Measurements from ENCODE around the gene RANBP3. TPM values are rescaled to one million over a fixed set of nuclear protein-coding genes. Genes with fewer than 3 reads are reported as not detected.
"Not testable (repeated sequence)": the region's sequence is repeated elsewhere in the genome, so short reads cannot be mapped to it uniquely, and the experiment has no call there.

RANBP3 gene
- total RNA-seq, 1 donor from 2014 or later = 76.1 TPM

- no peak for DNase-seq (ENCODE audit: low read depth)
- Histone ChIP-seq H3K27me3 (ENCODE audit: control insufficient read depth, insufficient read depth, low read length) (no peaks in the 10 kb centered on the region), H3K4me3 (ENCODE audit: low read depth, low read length) (no peak overlapping the region), H3K36me3 (ENCODE audit: control insufficient read depth, insufficient read depth, low read length) (no peaks in the 10 kb centered on the region)
- TF ChIP-seq, protein P1, sequence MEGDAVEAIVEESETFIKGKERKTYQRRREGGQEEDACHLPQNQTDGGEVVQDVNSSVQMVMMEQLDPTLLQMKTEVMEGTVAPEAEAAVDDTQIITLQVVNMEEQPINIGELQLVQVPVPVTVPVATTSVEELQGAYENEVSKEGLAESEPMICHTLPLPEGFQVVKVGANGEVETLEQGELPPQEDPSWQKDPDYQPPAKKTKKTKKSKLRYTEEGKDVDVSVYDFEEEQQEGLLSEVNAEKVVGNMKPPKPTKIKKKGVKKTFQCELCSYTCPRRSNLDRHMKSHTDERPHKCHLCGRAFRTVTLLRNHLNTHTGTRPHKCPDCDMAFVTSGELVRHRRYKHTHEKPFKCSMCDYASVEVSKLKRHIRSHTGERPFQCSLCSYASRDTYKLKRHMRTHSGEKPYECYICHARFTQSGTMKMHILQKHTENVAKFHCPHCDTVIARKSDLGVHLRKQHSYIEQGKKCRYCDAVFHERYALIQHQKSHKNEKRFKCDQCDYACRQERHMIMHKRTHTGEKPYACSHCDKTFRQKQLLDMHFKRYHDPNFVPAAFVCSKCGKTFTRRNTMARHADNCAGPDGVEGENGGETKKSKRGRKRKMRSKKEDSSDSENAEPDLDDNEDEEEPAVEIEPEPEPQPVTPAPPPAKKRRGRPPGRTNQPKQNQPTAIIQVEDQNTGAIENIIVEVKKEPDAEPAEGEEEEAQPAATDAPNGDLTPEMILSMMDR (IDR thresholded peaks at IDR 0.05; ENCODE audit: insufficient read depth, low read length, poor library complexity, severe bottlenecking) = no peak
Observed at GRCh38 chr19:5964816-5965565, 12.9 kb downstream of the RANBP3 start.

DNA sequence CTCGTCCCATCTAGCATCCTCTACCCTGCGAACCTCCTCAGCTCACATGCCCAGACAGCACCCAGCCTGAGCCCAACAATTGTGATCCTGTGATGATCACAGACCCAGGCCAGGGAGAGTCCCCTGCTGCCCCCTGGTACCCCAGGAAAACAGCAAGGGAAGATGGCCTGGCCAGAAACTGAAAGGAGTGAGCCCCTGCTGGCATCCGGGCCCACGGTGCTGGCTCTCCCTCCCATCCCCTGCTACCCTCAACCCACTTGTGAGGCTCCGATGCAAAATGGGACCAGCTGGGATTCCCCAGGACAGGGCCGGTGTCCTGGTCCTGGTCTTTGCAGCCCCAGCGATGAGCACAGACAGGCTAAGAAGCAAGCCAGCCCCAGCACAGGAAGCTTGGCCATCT, 14.1 kb downstream of the RANBP3 start:
- H3K36me3 ChIP-seq (ENCODE audit: control insufficient read depth, insufficient read depth, low read length) = no peaks in the 10 kb centered on the region
- no peak for DNase-seq (ENCODE audit: low read depth)
- no peak overlapping the region for H3K4me3 ChIP-seq (ENCODE audit: low read depth, low read length)
- TF ChIP-seq, protein P1 (IDR thresholded peaks at IDR 0.05; ENCODE audit: insufficient read depth, low read length, poor library complexity, severe bottlenecking) = no peak
- H3K27me3 ChIP-seq (ENCODE audit: control insufficient read depth, insufficient read depth, low read length) = no peaks in the 10 kb centered on the region

- H3K4me3 ChIP-seq (ENCODE audit: low read depth, low read length); H3K27me3 ChIP-seq (ENCODE audit: control insufficient read depth, insufficient read depth, low read length); DNase-seq (ENCODE audit: low read depth); H3K36me3 ChIP-seq (ENCODE audit: control insufficient read depth, insufficient read depth, low read length): not testable (repeated sequence)
Observed at GRCh38 chr19:5963259-5963658, 14.7 kb downstream of the RANBP3 start.

DNA sequence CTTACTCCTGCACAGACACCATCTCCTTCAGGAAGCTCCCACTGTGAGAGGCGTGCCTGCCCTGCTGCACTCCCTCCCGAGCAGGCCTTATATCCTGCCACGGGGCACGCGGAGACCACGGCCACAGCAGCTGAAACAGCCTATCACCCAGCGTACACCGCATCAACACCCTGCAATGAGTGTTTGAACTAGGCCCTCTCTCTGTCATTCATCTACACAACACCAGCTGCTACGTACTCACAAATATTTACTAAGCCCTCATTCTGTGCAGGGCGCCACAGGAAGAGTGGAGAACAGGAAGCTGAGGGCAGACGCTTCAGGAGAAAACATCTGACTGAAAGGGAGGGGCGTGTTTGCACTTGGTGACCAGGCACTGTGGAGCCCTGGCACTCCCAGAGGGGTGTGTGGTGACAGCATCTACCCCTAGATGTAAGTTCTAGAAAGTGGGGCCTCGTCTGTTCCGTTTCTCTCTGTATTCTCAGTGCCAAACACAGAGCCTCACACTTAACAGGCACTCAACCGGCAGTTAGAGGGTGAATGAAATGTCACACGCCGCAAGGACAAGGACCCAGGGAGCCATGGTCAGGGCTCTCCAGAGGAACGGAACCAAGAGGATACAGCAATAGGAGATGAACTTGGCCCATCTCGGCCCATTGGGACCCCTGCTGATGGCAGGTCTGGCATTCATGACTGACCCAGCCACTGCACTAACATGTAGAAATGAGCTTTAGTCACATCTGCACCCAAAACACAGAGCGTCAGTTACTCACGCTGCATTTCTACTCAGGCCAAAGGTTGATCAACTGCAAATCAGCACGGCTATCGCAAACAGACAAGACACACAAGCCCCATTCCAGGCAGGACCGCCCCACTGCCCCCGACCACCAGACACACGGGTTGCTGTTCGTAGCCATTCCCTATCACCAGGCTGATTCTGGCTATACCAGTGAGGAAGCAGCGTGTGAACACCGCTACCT, 15.7 kb downstream of the RANBP3 start:
- no peaks in the 10 kb centered on the region for H3K27me3 ChIP-seq (ENCODE audit: control insufficient read depth, insufficient read depth, low read length)
- no peaks in the 10 kb centered on the region for H3K36me3 ChIP-seq (ENCODE audit: control insufficient read depth, insufficient read depth, low read length)
- TF ChIP-seq, protein P1 (IDR thresholded peaks at IDR 0.05; ENCODE audit: insufficient read depth, low read length, poor library complexity, severe bottlenecking) = no peak
- no peak overlapping the region for H3K4me3 ChIP-seq (ENCODE audit: low read depth, low read length)
- DNase-seq (ENCODE audit: low read depth) = no peak

GRCh38 chr19:5961641-5961968, 16.3 kb downstream of the RANBP3 start:
- not testable (repeated sequence) for DNase-seq (ENCODE audit: low read depth); H3K4me3 ChIP-seq (ENCODE audit: low read depth, low read length); H3K27me3 ChIP-seq (ENCODE audit: control insufficient read depth, insufficient read depth, low read length); H3K36me3 ChIP-seq (ENCODE audit: control insufficient read depth, insufficient read depth, low read length)

DNA sequence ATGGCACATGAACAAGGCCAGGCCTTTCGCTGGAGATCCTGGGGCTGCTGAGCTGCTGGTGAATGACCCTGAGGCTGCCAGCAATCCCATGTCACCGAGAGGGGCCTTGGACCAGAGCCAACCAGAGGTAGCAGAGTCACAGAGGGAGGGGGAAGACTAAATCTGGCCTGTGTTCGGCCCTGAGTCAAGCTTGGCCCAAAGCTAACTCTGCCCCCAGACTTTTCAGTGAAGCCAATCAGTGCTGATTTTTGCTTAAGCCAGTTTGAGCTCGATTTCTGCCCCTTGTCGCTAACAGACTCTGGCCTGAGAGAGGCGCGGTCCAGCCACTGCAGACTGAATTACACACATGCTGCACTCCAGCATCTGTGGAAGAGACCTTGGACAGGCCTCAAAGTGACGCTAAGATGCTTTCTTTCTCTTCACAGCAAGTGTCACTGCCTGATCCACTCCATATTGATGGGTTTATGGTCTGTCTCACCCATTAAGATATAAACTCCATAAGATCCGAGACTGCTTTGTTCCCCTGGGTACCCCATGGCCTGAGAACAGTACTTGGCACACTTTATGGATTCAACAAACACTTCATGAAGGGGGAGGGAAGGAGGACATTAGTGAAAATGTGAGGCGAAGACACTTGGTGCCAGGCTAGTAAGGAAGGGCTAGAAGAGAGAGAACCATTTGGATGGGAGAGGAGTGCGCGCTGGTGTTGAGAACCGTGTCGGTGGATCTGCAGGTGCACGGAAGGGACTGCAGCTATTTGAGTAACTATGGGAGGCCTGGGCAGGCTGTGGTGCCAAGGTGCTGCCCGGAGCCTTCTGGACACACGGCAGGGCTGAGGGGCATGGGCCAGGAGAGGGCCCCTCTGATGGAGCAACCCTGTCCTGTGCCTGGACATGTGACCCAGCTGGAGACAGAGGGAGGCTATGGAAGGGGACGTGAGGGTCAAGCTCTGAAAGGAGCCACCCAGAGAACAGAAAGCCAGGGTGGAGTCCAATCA, 17.6 kb downstream of the RANBP3 start:
- Histone ChIP-seq H3K27me3 (ENCODE audit: control insufficient read depth, insufficient read depth, low read length) (no peaks in the 10 kb centered on the region), H3K36me3 (ENCODE audit: control insufficient read depth, insufficient read depth, low read length) (no peaks in the 10 kb centered on the region), H3K4me3 (ENCODE audit: low read depth, low read length) (no peak overlapping the region)
- TF ChIP-seq, protein P1 (IDR thresholded peaks at IDR 0.05; ENCODE audit: insufficient read depth, low read length, poor library complexity, severe bottlenecking) = no peak
- DNase-seq (ENCODE audit: low read depth) = no peak
